Liver (tissue), 9 donors: ENCODE measurements around the gene BCL2L1. TPM values are rescaled to one million over a fixed set of nuclear protein-coding genes. Genes with fewer than 3 reads are reported as not detected.

ENCODE experiments used
- DNase-seq: peaks from one replicate; pipeline ENCODE4 v3.0.0-alpha.2; 2017; ENCODE audit warnings: low spot score
- H3K27ac ChIP-seq, 2 donors: one replicate each; pipeline ENCODE4 v1.7.0; 2013; ENCODE audit warnings: inconsistent platforms in 2 of 2, low read length in 2 of 2, control low read depth in 1 of 2, low read depth in 1 of 2, mild to moderate bottlenecking in 1 of 2
- H3K27me3 ChIP-seq, 4 donors: one replicate each; pipeline versions ENCODE4 v1.6.1 to v1.7.0; 2013; ENCODE audit warnings: low read length in 3 of 4, inconsistent platforms in 1 of 4, mild to moderate bottlenecking in 1 of 4, moderate library complexity in 1 of 4; ENCODE audit not compliant: control insufficient read depth in 4 of 4, insufficient read depth in 4 of 4
- H3K36me3 ChIP-seq, 4 donors: one replicate each; pipeline versions ENCODE4 v1.6.1 to v1.7.0; 2013; ENCODE audit warnings: low read length in 3 of 4, mild to moderate bottlenecking in 3 of 4, low read depth in 1 of 4, moderate library complexity in 1 of 4; ENCODE audit not compliant: control insufficient read depth in 4 of 4, insufficient read depth in 3 of 4
- H3K4me1 ChIP-seq, 4 donors: one replicate each; pipeline versions ENCODE4 v1.6.1 to v1.7.0; 2013; ENCODE audit warnings: low read length in 3 of 4, mild to moderate bottlenecking in 3 of 4, moderate library complexity in 1 of 4; ENCODE audit not compliant: control insufficient read depth in 4 of 4, insufficient read depth in 4 of 4
- H3K4me3 ChIP-seq, 3 donors: one replicate each; pipeline versions ENCODE4 v1.6.1 to v1.7.0; 2013; ENCODE audit warnings: low read length in 3 of 3, control low read depth in 1 of 3, low read depth in 1 of 3, mild to moderate bottlenecking in 1 of 3
- H3K9ac ChIP-seq, 2 donors: one replicate each; pipeline ENCODE4 v1.7.0; 2013; ENCODE audit warnings: low read length in 2 of 2, mild to moderate bottlenecking in 2 of 2, moderate library complexity in 2 of 2, control low read depth in 1 of 2, low read depth in 1 of 2
- H3K9me3 ChIP-seq, 4 donors: one replicate each; pipeline versions ENCODE4 v1.6.1 to v1.7.0; 2013; ENCODE audit warnings: low read length in 3 of 4; ENCODE audit not compliant: control insufficient read depth in 4 of 4
- CTCF ChIP-seq: fragments of 150-350 bp; IDR thresholded peaks from 2 replicates; pipeline ENCODE4 v1.5.1; 2017; ENCODE audit warnings: improper control_type of control experiment, low read depth, low read length; ENCODE audit not compliant: missing input control
- EGR1 ChIP-seq, 2 donors: IDR thresholded peaks; 2 replicates each; pipeline ENCODE4 v1.6.1; 2016 to 2018; ENCODE audit warnings: antibody characterized with exemption in 2 of 2, low read depth in 2 of 2
- FOXA1 ChIP-seq: IDR thresholded peaks from 2 replicates; pipeline ENCODE4 v1.6.1; 2016; ENCODE audit warnings: antibody characterized with exemption
- FOXA2 ChIP-seq: IDR thresholded peaks from 2 replicates; pipeline ENCODE4 v1.6.1; 2016; ENCODE audit warnings: antibody characterized with exemption
- GABPA ChIP-seq, 2 donors: IDR thresholded peaks in 1 of 2; conservative IDR thresholded peaks in 1 of 2; 2 replicates each; pipeline ENCODE4 v1.6.1; 2016; ENCODE audit warnings: antibody characterized with exemption in 2 of 2, mild to moderate bottlenecking in 1 of 2, moderate library complexity in 1 of 2
- HNF4A ChIP-seq, 2 donors: conservative IDR thresholded peaks; 2 replicates each; pipeline ENCODE4 v1.6.1; 2016; ENCODE audit warnings: antibody characterized with exemption in 2 of 2, mild to moderate bottlenecking in 2 of 2
- JUND ChIP-seq, 2 donors: IDR thresholded peaks; 2 replicates each; pipeline ENCODE4 v1.6.1; 2016; ENCODE audit warnings: antibody characterized with exemption in 2 of 2
- MAX ChIP-seq: IDR thresholded peaks from 2 replicates; pipeline ENCODE4 v1.6.1; 2016; ENCODE audit warnings: antibody characterized with exemption
- NR2F2 ChIP-seq: IDR thresholded peaks from 2 replicates; pipeline ENCODE4 v1.6.1; 2016; ENCODE audit warnings: antibody characterized with exemption
- RXRA ChIP-seq, 2 donors: IDR thresholded peaks; 2 replicates each; pipeline ENCODE4 v1.6.1; 2017 to 2018; ENCODE audit warnings: antibody characterized with exemption in 2 of 2, mild to moderate bottlenecking in 1 of 2
- YY1 ChIP-seq: IDR thresholded peaks from 2 replicates; pipeline ENCODE4 v1.6.1; 2016; ENCODE audit warnings: antibody characterized with exemption, mild to moderate bottlenecking
- ZBTB33 ChIP-seq: IDR thresholded peaks from 2 replicates; pipeline ENCODE4 v1.6.1; 2016; ENCODE audit warnings: antibody characterized with exemption
- WGBS: extraction: QIAGEN DNeasy Blood & Tissue Kit; methylation state at CpG from one replicate; pipeline ENCODE4 v1.1.7; 2013; 5-methylcytosine and 5-hydroxymethylcytosine counted together
- polyA plus RNA-seq, 2 donors: library from polyadenylated mRNA; stranded (reverse) in 1 of 2; unstranded in 1 of 2; fragments of 200-250 nt in 1 of 2; fragments of >200 nt in 1 of 2; fragmentation: Nextera tagmentation in 1 of 2; extraction: Ambion mirVana in 1 of 2; gene quantifications; one replicate each; pipeline versions ENCODE4 v1.2.1 to v1.2.3, GENCODE V29; 2013 to 2015
- total RNA-seq, 2 donors: library from RNA; depleted of rRNA; stranded (reverse); fragments of >200 nt; gene quantifications; one replicate each; pipeline ENCODE4 v1.2.3, GENCODE V29; 2014
- donor health status: healthy.
- donor health status: healthy.
- donor health status: healthy.
- donor health status: healthy.
- donor health status: healthy.

The BCL2L1 gene
- total and polyA plus RNA-seq, 4 donors, result 29.7 to 124 (median 46.0) TPM

- WGBS, result 93% methylated on average over 3 of the region's 3 CpGs
- H3K9ac ChIP-seq, result no peak overlapping the region
- H3K27ac ChIP-seq, result no peak overlapping the region
- no peak for DNase-seq
- H3K4me3 ChIP-seq, result no peak overlapping the region
- no peaks in the 10 kb centered on the region for H3K27me3 ChIP-seq
- H3K36me3 ChIP-seq, result peaks cover 0 to 20% (median 6%) of the 10 kb centered on the region in 4 donors
- no peak for TF ChIP-seq EGR1 (IDR thresholded peaks at IDR 0.05; ENCODE audit: low read depth in 2 of 2)
- peaks cover 3 to 7% (median 4%) of the 10 kb centered on the region in 4 donors for H3K4me1 ChIP-seq
- no peaks in the 10 kb centered on the region for H3K9me3 ChIP-seq
Observed at GRCh38 chr20:31690124-31690666, 32.5 kb downstream of the BCL2L1 start.

GRCh38 chr20:31689141-31689540 lies 33.5 kb downstream of the BCL2L1 start:
- Histone ChIP-seq H3K9me3 (no peaks in the 10 kb centered on the region), H3K4me3 (no peak overlapping the region), H3K4me1 (peaks cover 0 to 4% (median 1%) of the 10 kb centered on the region in 4 donors), H3K36me3 (peaks cover 0 to 20% (median 7%) of the 10 kb centered on the region in 4 donors), H3K27ac (no peak overlapping the region), H3K9ac (no peak overlapping the region), H3K27me3 (no peaks in the 10 kb centered on the region)
- DNase-seq, result no peak
- WGBS, result 91% methylated on average over 5 of the region's 5 CpGs
- TF ChIP-seq YY1, result no peak
- no peak for TF ChIP-seq GABPA (IDR thresholded peaks at IDR 0.05 in 1 of 2, conservative IDR thresholded peaks at IDR 0.05 in 1 of 2)
- no peak for TF ChIP-seq ZBTB33
- no peak for TF ChIP-seq FOXA2
- TF ChIP-seq CTCF, result no peak
- TF ChIP-seq MAX, result no peak
- TF ChIP-seq EGR1 (IDR thresholded peaks at IDR 0.05; ENCODE audit: low read depth in 2 of 2), result no peak
- TF ChIP-seq FOXA1, result no peak
- no peak for TF ChIP-seq RXRA (IDR thresholded peaks at IDR 0.05)

GRCh38 chr20:31687777-31688176 lies 34.9 kb downstream of the BCL2L1 start:
- no peak for DNase-seq
- Histone ChIP-seq H3K4me3 (no peak overlapping the region), H3K27ac (no peak overlapping the region), H3K9me3 (no peaks in the 10 kb centered on the region), H3K9ac (no peak overlapping the region), H3K36me3 (peaks cover 0 to 20% (median 7%) of the 10 kb centered on the region in 4 donors), H3K4me1 (peaks cover 0 to 3% (median 0%) of the 10 kb centered on the region in 4 donors), H3K27me3 (no peaks in the 10 kb centered on the region)
- TF ChIP-seq NR2F2 (no peak), FOXA2 (no peak), YY1 (no peak), RXRA (IDR thresholded peaks at IDR 0.05) (no peak), HNF4A (conservative IDR thresholded peaks at IDR 0.05) (no peak), JUND (IDR thresholded peaks at IDR 0.05) (no peak)
- 97% methylated on average over 3 of the region's 3 CpGs for WGBS
